GM13977 (cell line): ENCODE data around the gene LRRC14B.

Source experiments
- DNase-seq: peaks from one replicate; pipeline ENCODE4 v3.0.0; 2012; ENCODE audit warnings: low spot score
- in situ Hi-C: fragments of 300-500 bp; cut with MboI; formaldehyde crosslinking; loops from one replicate; pipeline ENCODE4 v1.12.0; 2022; ENCODE audit warnings: low sequenced_read_pairs, low pct_unique_long_range_greater_than_20kb, mixed read lengths, inconsistent platforms; ENCODE audit not compliant: unreplicated experiment
- TF ChIP-seq, protein P1 (sequence below): IDR thresholded peaks from 2 replicates; pipeline ENCODE4 v1.5.1; 2012; ENCODE audit warnings: mild to moderate bottlenecking, control low read depth; ENCODE audit not compliant: insufficient read depth; ENCODE audit errors: extremely low read depth, missing control alignments

Gene LRRC14B

DNA sequence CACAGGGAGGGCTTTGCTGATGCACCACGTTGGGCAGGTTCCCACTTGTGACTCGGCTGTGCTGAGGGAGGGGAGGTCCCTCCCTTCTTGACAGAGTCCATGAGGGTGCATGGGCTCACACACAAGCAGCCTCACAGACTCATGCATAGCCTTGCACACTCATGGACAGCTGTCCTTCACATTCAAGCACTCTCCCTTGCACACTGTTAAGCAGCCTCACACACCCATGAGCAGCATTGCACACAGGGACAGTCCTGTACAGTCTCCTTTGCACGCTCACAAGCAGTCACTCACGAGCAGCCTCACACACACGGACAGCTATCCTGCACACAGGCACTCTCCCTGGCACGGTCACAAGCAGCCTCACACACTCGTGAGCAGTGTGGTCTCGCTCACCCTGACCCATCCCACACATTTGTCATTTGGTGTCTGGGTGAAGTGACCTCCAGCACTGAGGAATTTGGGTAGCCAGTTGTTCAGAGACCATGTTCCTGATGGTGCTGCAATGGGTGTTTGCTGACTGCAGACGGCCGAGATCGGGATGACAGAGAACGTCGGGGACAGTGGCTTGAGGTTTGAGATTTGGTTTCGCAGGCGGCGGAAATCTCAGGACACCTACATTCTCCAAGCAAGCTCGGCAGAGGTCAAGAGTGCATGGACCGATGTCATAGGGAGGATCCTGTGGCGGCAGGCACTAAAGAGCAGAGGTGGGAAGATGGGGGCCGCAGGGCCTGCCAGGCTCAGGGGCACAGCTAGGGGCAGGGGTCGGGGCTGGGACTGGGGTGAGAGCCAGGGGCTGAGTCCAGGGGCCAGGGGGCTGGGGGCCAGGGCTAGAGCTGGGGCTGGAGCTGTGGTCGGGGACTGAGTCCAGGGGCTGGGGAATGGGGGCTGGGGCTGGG lies 17.7 kb upstream of the LRRC14B start:
- in situ Hi-C loops, result no loop called here
- TF ChIP-seq, protein P1, sequence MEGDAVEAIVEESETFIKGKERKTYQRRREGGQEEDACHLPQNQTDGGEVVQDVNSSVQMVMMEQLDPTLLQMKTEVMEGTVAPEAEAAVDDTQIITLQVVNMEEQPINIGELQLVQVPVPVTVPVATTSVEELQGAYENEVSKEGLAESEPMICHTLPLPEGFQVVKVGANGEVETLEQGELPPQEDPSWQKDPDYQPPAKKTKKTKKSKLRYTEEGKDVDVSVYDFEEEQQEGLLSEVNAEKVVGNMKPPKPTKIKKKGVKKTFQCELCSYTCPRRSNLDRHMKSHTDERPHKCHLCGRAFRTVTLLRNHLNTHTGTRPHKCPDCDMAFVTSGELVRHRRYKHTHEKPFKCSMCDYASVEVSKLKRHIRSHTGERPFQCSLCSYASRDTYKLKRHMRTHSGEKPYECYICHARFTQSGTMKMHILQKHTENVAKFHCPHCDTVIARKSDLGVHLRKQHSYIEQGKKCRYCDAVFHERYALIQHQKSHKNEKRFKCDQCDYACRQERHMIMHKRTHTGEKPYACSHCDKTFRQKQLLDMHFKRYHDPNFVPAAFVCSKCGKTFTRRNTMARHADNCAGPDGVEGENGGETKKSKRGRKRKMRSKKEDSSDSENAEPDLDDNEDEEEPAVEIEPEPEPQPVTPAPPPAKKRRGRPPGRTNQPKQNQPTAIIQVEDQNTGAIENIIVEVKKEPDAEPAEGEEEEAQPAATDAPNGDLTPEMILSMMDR, result no peak
- no peak for DNase-seq

DNA sequence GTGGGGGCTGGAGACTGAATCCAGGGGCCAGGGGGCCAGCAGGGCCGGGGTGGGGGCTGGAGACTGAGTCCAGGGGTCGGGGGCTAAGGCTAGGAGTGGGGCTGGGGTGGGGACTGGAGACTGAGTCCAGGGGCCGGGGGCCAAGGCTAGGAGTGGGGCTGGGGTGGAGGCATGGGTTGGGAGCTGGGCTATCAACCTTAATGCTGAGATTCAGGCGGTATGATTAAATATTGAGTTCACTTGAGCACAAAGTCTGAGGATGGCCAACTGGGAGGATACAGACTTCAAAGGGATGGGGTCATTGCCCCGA lies 17.0 kb upstream of the LRRC14B start:
- DNase-seq, result no peak
- in situ Hi-C loops, result no loop called here

DNA sequence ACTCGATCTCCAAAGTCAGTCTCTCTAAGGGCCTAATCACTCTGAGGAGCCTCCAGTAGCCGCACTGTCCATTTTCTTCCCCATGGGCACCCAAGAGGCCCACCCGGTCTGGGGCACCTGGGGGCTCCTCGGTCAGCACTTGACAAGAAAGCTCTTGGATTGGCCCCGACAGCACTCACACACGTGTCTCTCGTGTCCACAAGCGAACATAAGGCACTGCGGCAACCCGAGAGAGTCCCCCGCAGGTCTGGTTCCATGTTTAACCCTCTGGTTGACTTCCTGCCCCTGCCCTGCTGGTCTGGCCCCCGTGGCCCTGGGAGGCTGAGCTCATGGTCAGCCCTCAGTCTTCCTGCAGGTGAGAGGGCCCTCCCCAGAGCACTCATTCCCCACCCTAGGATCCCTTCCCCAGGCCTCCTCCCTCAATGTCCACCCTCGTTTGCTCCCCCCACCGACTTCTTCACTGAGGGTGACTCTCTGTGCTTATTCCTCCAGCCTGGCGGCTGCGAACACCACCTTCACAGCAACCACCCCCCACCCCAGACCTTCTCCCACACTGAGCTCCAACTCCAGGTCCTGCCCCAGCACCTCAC lies 16.3 kb upstream of the LRRC14B start:
- in situ Hi-C loops, result no loop called here
- TF ChIP-seq, protein P1, result no peak

More for the DNA sequence above, 17.0 kb upstream of the LRRC14B start:
- TF ChIP-seq, protein P1, result no peak

DNA sequence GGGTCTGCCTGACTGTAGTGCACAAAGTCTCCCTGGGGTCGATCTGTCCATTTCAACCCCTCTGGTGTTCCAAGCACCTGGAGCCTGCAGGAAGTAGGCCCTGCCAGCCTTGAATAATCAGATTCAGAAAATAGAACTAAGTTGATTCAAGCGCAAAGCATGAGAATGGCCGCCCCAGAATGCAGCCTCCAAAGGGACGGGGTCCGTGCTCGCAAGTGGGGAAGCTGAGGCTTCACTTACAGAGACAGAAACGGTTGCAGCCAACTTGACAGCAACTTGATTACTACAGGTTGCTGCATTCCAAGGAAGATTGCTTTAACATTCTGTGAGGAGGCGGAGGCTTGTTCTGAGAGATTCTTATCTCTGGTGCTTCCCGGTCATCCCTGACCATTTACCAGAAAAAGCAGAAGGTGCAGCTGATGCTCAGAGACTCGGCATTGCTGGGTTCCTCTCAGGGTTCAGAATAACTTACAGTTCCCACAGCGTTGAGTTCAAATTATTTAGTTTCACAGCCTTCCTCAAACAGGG lies 14.9 kb upstream of the LRRC14B start:
- DNase-seq, result no peak
- in situ Hi-C loops, result no loop called here
- TF ChIP-seq, protein P1, result no peak

More for the DNA sequence above, 16.3 kb upstream of the LRRC14B start:
- no peak for DNase-seq

DNA sequence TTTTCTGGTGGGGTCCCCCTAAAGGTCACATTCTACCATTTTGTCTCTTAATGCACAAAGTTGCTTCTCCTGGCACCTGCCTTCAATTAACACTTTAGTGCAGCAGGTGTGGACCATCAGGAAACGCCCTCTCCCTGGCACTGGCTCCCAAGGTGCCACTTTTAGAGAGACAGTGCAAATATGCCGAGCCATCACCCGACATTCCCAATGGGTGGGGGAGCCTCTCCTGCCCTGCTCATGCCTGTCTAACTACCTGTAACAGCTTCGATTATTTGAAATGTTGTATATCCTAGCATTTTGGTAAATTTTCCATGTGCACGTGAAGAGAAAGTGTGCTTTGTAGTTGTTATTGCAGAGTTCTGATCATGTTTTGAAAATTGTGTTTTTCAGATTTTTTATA lies 13.2 kb upstream of the LRRC14B start:
- TF ChIP-seq, protein P1, result no peak
- DNase-seq, result no peak
- in situ Hi-C loops, result no loop called here

DNA sequence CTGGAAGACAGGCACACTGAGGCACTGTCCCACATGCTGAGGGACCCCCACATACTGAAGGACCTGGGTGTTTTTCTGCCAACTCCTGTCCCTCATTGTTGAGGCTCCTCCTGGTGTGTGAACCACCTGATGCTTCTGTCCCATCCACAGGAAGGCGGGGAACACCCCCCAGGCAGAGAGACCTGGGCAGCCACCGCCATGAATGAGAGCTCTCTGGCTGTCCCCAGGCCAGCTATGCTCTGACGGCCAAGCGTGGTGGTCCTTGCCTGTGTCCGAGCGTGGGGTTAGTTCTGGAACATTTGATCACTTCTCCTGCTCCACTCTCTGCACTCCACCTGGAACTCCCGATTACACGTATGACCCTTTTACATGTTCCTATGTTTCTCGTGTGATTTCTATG lies 11.9 kb upstream of the LRRC14B start:
- no peak for DNase-seq
- TF ChIP-seq, protein P1, result no peak
- in situ Hi-C loops, result no loop called here
